Mesendoderm (in vitro differentiated cells): Measurements from ENCODE around the gene SHANK3. TPM values are rescaled to one million over a fixed set of nuclear protein-coding genes. Genes with fewer than 3 reads are reported as not detected.

Source experiments
- DNase-seq: peaks from one replicate; pipeline ENCODE4 v3.0.0; 2013
- H2AK5ac ChIP-seq: 2 replicates; pipeline ENCODE4 v1.6.1; 2013; ENCODE audit warnings: low read length, inconsistent platforms
- H2BK120ac ChIP-seq: 2 replicates; pipeline ENCODE4 v1.6.1; 2013; ENCODE audit warnings: low read depth, mild to moderate bottlenecking, low read length, moderate library complexity, mixed read lengths
- H2BK15ac ChIP-seq: replicated peaks from 2 replicates; pipeline ENCODE4 v1.6.1; 2013; ENCODE audit warnings: low read depth, mild to moderate bottlenecking, moderate library complexity
- H2BK5ac ChIP-seq: 2 replicates; pipeline ENCODE4 v1.6.1; 2013; ENCODE audit warnings: low read length, inconsistent platforms
- H3K18ac ChIP-seq: 2 replicates; pipeline ENCODE4 v1.6.1; 2013; ENCODE audit warnings: mild to moderate bottlenecking, low read length, mixed read lengths
- H3K23ac ChIP-seq: one replicate; pipeline ENCODE4 v1.6.1; 2013; ENCODE audit warnings: low read length
- H3K27ac ChIP-seq: 2 replicates; pipeline ENCODE4 v1.5.1; 2013; ENCODE audit warnings: low read depth, mild to moderate bottlenecking, inconsistent platforms, low read length, moderate library complexity
- H3K27me3 ChIP-seq: 2 replicates; pipeline ENCODE4 v1.6.1; 2013; ENCODE audit warnings: low read length, control low read depth, mild to moderate bottlenecking, inconsistent platforms; ENCODE audit not compliant: insufficient read depth, poor library complexity
- H3K36me3 ChIP-seq: 2 replicates; pipeline ENCODE4 v1.6.1; 2013; ENCODE audit warnings: low read length, inconsistent platforms; ENCODE audit not compliant: control insufficient read depth, insufficient read depth
- H3K4ac ChIP-seq: one replicate; pipeline ENCODE4 v1.6.1; 2013; ENCODE audit warnings: low read depth, mild to moderate bottlenecking, low read length, moderate library complexity
- H3K4me1 ChIP-seq: 2 replicates; pipeline ENCODE4 v1.6.1; 2013; ENCODE audit warnings: low read depth, low read length, inconsistent platforms; ENCODE audit not compliant: control insufficient read depth
- H3K4me2 ChIP-seq: 2 replicates; pipeline ENCODE4 v1.6.1; 2013; ENCODE audit warnings: low read length
- H3K4me3 ChIP-seq: 2 replicates; pipeline ENCODE4 v1.5.1; 2013; ENCODE audit warnings: mild to moderate bottlenecking, low read length
- H3K56ac ChIP-seq: one replicate; pipeline ENCODE4 v1.6.1; 2013; ENCODE audit warnings: low read length
- H3K79me1 ChIP-seq: 2 replicates; pipeline ENCODE4 v1.6.1; 2013; ENCODE audit warnings: low read length, inconsistent platforms
- H3K79me2 ChIP-seq: 2 replicates; pipeline ENCODE4 v1.6.1; 2013; ENCODE audit warnings: mild to moderate bottlenecking, low read length; ENCODE audit not compliant: control insufficient read depth, insufficient read depth
- H3K9ac ChIP-seq: 2 replicates; pipeline ENCODE4 v1.6.1; 2013; ENCODE audit warnings: low read length, inconsistent platforms
- H4K5ac ChIP-seq: one replicate; pipeline ENCODE4 v1.6.1; 2013; ENCODE audit warnings: low read length
- H4K8ac ChIP-seq: one replicate; pipeline ENCODE4 v1.6.1; 2013; ENCODE audit warnings: low read depth, mild to moderate bottlenecking, control low read depth, low read length, moderate library complexity
- WGBS: extraction: QIAGEN DNeasy Blood & Tissue Kit; methylation state at CpG from one replicate; pipeline ENCODE4 v1.1.7; 2013; ENCODE audit warnings: low lambda C conversion rate, missing lambda C conversion rate; ENCODE audit not compliant: insufficient coverage; ENCODE audit errors: extremely low coverage; 5-methylcytosine and 5-hydroxymethylcytosine counted together
- polyA plus RNA-seq, 2 experiments: library from polyadenylated mRNA; stranded (reverse); fragments of 200-250 nt; gene quantifications; one replicate each; pipeline ENCODE4 v1.2.3, GENCODE V29; 2013

Gene SHANK3
- polyA plus RNA-seq (2013, experiment 1 of 2): 1.2 TPM
- polyA plus RNA-seq (2013, experiment 2 of 2): 1.1 TPM

GRCh38 chr22:50672471-50673230 is at the start of gene SHANK3:
Gene SHANK3, plus strand, starts transcription at chr22:50672823.
- Histone ChIP-seq H3K23ac (peak within 1 kb of the TSS; percentile 45), H4K5ac (no peak within 1 kb of the TSS), H3K4me2 (peak within 1 kb of the TSS; percentile 52), H2BK120ac (no peak within 1 kb of the TSS), H3K56ac (peak within 1 kb of the TSS; percentile 42), H3K4ac (no peak within 1 kb of the TSS), H3K27me3 (no peaks in the 10 kb centered on the region), H3K9ac (peak within 1 kb of the TSS; percentile 42), H3K79me2 (no peaks in the 10 kb centered on the region), H3K4me1 (no peaks in the 10 kb centered on the region), H2BK15ac (no peak within 1 kb of the TSS), H4K8ac (no peak within 1 kb of the TSS), H2BK5ac (no peak within 1 kb of the TSS), H3K27ac (no peak within 1 kb of the TSS), H3K4me3 (no peak within 1 kb of the TSS), H3K18ac (no peak within 1 kb of the TSS), H2AK5ac (no peak within 1 kb of the TSS), H3K36me3 (no peaks in the 10 kb centered on the region), H3K79me1 (no peaks in the 10 kb centered on the region)
- DNase-seq: no peak
- WGBS: no CpG with 5 or more reads among the region's 23 CpGs

GRCh38 chr22:50624347-50625130 is 48.1 kb upstream of the SHANK3 start:
- Histone ChIP-seq H3K18ac (no peak overlapping the region), H3K4me1 (no peaks in the 10 kb centered on the region), H2BK15ac (no peak overlapping the region), H2AK5ac (no peak overlapping the region), H3K36me3 (no peaks in the 10 kb centered on the region), H3K9ac (no peak overlapping the region), H3K4me2 (no peak overlapping the region), H3K23ac (no peak overlapping the region), H4K5ac (no peak overlapping the region), H3K4me3 (no peak overlapping the region), H2BK120ac (no peak overlapping the region), H4K8ac (no peak overlapping the region), H3K27me3 (no peaks in the 10 kb centered on the region), H3K4ac (no peak overlapping the region), H3K27ac (no peak overlapping the region), H3K56ac (no peak overlapping the region), H3K79me2 (no peaks in the 10 kb centered on the region), H3K79me1 (peaks cover 1% of the 10 kb centered on the region), H2BK5ac (no peak overlapping the region)
- no peak for DNase-seq
- WGBS: no CpG with 5 or more reads among the region's 16 CpGs

DNA sequence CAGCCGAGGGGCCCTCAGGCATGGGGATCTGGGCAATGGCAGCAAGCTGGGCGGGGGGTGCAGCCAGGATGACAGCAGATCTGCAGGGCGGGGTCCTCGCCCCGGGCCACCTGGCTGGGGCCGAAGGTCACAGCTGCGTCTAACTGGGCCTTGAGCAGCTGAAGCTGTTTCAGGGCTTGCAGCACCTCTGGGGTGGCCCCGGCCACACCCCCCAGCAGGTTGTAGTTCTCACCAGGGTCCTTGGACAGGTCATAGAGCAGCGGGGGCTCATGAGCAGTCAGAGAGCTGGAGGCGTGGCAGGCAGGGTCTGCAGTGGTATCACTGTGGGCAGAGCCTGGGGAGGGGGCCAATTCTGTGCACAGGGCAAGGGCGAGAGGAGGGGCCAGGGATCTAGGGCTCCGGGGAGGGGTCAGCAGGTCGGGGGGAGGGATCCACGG is 47.5 kb upstream of the SHANK3 start:
- Histone ChIP-seq H2BK15ac (no peak overlapping the region), H3K36me3 (no peaks in the 10 kb centered on the region), H3K27me3 (no peaks in the 10 kb centered on the region), H3K4me2 (no peak overlapping the region), H3K79me2 (no peaks in the 10 kb centered on the region), H3K4me1 (no peaks in the 10 kb centered on the region), H3K4ac (no peak overlapping the region), H2AK5ac (no peak overlapping the region), H3K23ac (no peak overlapping the region), H3K4me3 (no peak overlapping the region), H2BK120ac (no peak overlapping the region), H3K18ac (no peak overlapping the region), H3K9ac (no peak overlapping the region), H4K8ac (no peak overlapping the region), H3K27ac (no peak overlapping the region), H3K56ac (no peak overlapping the region), H3K79me1 (peaks cover 1% of the 10 kb centered on the region), H4K5ac (no peak overlapping the region), H2BK5ac (no peak overlapping the region)
- WGBS: no CpG with 5 or more reads among the region's 14 CpGs
- DNase-seq: no peak

- Histone ChIP-seq H2BK15ac (no peak overlapping the region), H4K5ac (no peak overlapping the region), H3K79me1 (peaks cover 1% of the 10 kb centered on the region), H3K4me3 (no peak overlapping the region), H3K9ac (no peak overlapping the region), H2BK5ac (no peak overlapping the region), H2AK5ac (no peak overlapping the region), H3K4me2 (no peak overlapping the region), H4K8ac (no peak overlapping the region), H3K4ac (no peak overlapping the region), H3K4me1 (no peaks in the 10 kb centered on the region), H3K79me2 (no peaks in the 10 kb centered on the region), H3K56ac (no peak overlapping the region), H3K27me3 (no peaks in the 10 kb centered on the region), H3K36me3 (no peaks in the 10 kb centered on the region), H3K18ac (no peak overlapping the region), H2BK120ac (no peak overlapping the region), H3K27ac (no peak overlapping the region), H3K23ac (no peak overlapping the region)
- WGBS: no CpG with 5 or more reads among the region's 27 CpGs
- DNase-seq: no peak
Measured at GRCh38 chr22:50625568-50626313, 46.9 kb upstream of the SHANK3 start.

GRCh38 chr22:50626314-50626849 is 46.2 kb upstream of the SHANK3 start:
- WGBS: no CpG with 5 or more reads among the region's 12 CpGs
- Histone ChIP-seq H2BK15ac (no peak overlapping the region), H3K79me1 (peaks cover 1% of the 10 kb centered on the region), H3K4me2 (no peak overlapping the region), H2BK120ac (no peak overlapping the region), H3K9ac (no peak overlapping the region), H3K79me2 (no peaks in the 10 kb centered on the region), H3K18ac (no peak overlapping the region), H2AK5ac (no peak overlapping the region), H3K56ac (no peak overlapping the region), H3K4me1 (no peaks in the 10 kb centered on the region), H3K4ac (no peak overlapping the region), H2BK5ac (no peak overlapping the region), H4K5ac (no peak overlapping the region), H3K36me3 (no peaks in the 10 kb centered on the region), H3K27ac (no peak overlapping the region), H3K23ac (no peak overlapping the region), H4K8ac (no peak overlapping the region), H3K27me3 (no peaks in the 10 kb centered on the region), H3K4me3 (no peak overlapping the region)
- DNase-seq: no peak
